HepG2 (cell line): ENCODE data around the gene FIS1. TPM values are rescaled to one million over a fixed set of nuclear protein-coding genes. Genes with fewer than 3 reads are reported as not detected.

Source experiments
- ARID2 ChIP-seq: sonication (generic); formaldehyde crosslinking; IDR thresholded peaks from 2 replicates; pipeline ENCODE4 v1.8.1; 2022; ENCODE audit warnings: mild to moderate bottlenecking, missing genetic modification reagents, borderline replicate concordance
- CBX1 ChIP-seq: IDR thresholded peaks from one replicate; pipeline ENCODE4 v1.6.1; 2016; ENCODE audit warnings: antibody characterized with exemption, low read depth
- CHD2 ChIP-seq: IDR thresholded peaks from 2 replicates; pipeline ENCODE4 v1.6.1; 2011; ENCODE audit warnings: low read depth, low read length, improper control_type of control experiment
- FOXC1 ChIP-seq: sonication (generic); formaldehyde crosslinking; IDR thresholded peaks from 2 replicates; pipeline ENCODE4 v1.8.0; 2022; ENCODE audit warnings: mild to moderate bottlenecking, missing genetic modification reagents, borderline replicate concordance
- KLF15 ChIP-seq: sonication (generic); formaldehyde crosslinking; IDR thresholded peaks from 2 replicates; pipeline ENCODE4 v1.8.1; 2023; ENCODE audit warnings: borderline replicate concordance, mild to moderate bottlenecking, inconsistent platforms, missing genetic modification reagents, mixed read lengths
- STAG1 ChIP-seq: sonication (generic); formaldehyde crosslinking; IDR thresholded peaks from 2 replicates; pipeline ENCODE4 v1.4.0; 2020; ENCODE audit warnings: missing genetic modification reagents
- ZBTB42 ChIP-seq: sonication (generic); formaldehyde crosslinking; IDR thresholded peaks from 2 replicates; pipeline ENCODE4 v1.5.0; 2020; ENCODE audit warnings: mild to moderate bottlenecking, missing genetic modification reagents
- ZFP37 ChIP-seq: sonication (generic); formaldehyde crosslinking; IDR thresholded peaks from 2 replicates; pipeline ENCODE4 v1.4.0; 2020; ENCODE audit warnings: missing genetic modification reagents, borderline replicate concordance
- ZNF24 ChIP-seq: fragments of 450-650 bp; IDR thresholded peaks from 2 replicates; pipeline ENCODE4 v1.6.1; 2017; ENCODE audit warnings: antibody characterized with exemption, mild to moderate bottlenecking
- ZNF501 ChIP-seq: sonication (generic); formaldehyde crosslinking; IDR thresholded peaks from 2 replicates; pipeline ENCODE4 v1.5.1; 2020; ENCODE audit warnings: mild to moderate bottlenecking, moderate library complexity, missing genetic modification reagents
- ZNF616 ChIP-seq: sonication (generic); formaldehyde crosslinking; IDR thresholded peaks from 2 replicates; pipeline ENCODE4 v1.5.0; 2020; ENCODE audit warnings: low read depth, mild to moderate bottlenecking, missing genetic modification reagents
- polyA plus RNA-seq, 8 experiments: library from polyadenylated mRNA; depleted of rRNA in 3 of 8; stranded (reverse) in 7 of 8; unstranded in 1 of 8; fragments of >200 nt; fragmentation: Illumina TruSeq in 4 of 8; extraction: Trizol in 4 of 8; gene quantifications; 2 replicates each; pipeline versions ENCODE4 v1.2.1 to v1.2.3, GENCODE V29; 2011 to 2016; ENCODE audit warnings: low read depth in 4 of 8, missing spikeins in 1 of 8, mixed read lengths in 1 of 8; ENCODE audit not compliant: insufficient read depth in 1 of 8
- total RNA-seq, 5 experiments: library from RNA; depleted of rRNA; stranded (reverse); fragments of >200 nt; fragmentation: Illumina TruSeq; extraction: Trizol; gene quantifications; 2 replicates each; pipeline ENCODE4 v1.2.3, GENCODE V29; 2016; ENCODE audit warnings: low read depth in 1 of 5
- TF ChIP-seq, protein P1 (sequence below): sonication (generic); formaldehyde crosslinking; IDR thresholded peaks from 2 replicates; pipeline ENCODE4 v1.4.0; 2020; ENCODE audit warnings: missing genetic modification reagents, borderline replicate concordance
- TF ChIP-seq, protein P2 (sequence below): sonication (generic); formaldehyde crosslinking; IDR thresholded peaks from 2 replicates; pipeline ENCODE4 v1.8.0; 2022; ENCODE audit warnings: mild to moderate bottlenecking, missing genetic modification reagents; ENCODE audit not compliant: insufficient replicate concordance
- TF ChIP-seq, protein P3 (sequence below): IDR thresholded peaks from 2 replicates; pipeline ENCODE4 v1.6.1; 2018; ENCODE audit warnings: missing genetic modification reagents, mild to moderate bottlenecking, missing compliant biosample characterization
- TF ChIP-seq, protein P4 (sequence below): sonication (generic); formaldehyde crosslinking; conservative IDR thresholded peaks from 2 replicates; pipeline ENCODE4 v1.8.0; 2022; ENCODE audit warnings: mild to moderate bottlenecking, moderate library complexity, missing genetic modification reagents

Gene FIS1
- total and polyA plus RNA-seq, 2 of the 13 experiments (the other 11 are each of a cell fraction or from before 2014, with no cell fraction given): 97.5 to 101 TPM

DNA sequence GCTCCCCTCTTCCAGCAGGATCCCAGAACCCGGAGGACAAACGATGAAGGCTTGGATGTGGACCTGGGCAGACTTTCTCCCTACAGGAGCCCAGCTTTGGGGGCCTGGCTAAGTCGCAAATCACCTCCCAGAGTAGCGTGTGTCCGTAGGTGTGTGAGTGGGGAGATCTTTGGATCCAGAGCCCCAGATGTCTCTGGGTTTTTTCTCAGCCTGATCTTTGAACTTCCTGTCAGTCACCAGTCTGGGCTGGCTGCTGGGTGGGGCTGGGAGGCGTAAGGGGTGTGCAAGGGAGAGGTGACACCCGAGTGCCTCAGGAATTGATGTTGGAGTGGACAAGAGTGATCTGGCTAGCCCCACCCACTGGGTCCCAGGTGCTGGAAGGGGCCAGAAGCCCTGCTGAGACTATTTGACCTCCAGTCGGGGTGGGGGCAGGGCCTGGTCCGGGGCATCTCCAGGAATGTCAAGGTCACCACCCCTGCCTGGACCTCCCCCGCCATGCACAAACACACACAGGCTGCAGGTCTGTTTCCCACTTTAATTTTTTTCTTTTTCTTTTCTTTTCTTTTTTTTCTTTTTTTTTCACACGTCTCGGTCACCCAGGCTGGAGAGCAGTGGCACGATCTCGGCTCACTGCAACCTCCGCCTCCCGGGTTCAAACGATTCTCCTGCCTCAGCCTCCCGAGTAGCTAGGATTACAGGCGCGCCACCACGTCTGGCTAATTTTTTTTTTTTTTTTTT lies 43.9 kb downstream of the FIS1 start, which contains the start of gene MOGAT3 (continued):
- TF ChIP-seq, protein P1, sequence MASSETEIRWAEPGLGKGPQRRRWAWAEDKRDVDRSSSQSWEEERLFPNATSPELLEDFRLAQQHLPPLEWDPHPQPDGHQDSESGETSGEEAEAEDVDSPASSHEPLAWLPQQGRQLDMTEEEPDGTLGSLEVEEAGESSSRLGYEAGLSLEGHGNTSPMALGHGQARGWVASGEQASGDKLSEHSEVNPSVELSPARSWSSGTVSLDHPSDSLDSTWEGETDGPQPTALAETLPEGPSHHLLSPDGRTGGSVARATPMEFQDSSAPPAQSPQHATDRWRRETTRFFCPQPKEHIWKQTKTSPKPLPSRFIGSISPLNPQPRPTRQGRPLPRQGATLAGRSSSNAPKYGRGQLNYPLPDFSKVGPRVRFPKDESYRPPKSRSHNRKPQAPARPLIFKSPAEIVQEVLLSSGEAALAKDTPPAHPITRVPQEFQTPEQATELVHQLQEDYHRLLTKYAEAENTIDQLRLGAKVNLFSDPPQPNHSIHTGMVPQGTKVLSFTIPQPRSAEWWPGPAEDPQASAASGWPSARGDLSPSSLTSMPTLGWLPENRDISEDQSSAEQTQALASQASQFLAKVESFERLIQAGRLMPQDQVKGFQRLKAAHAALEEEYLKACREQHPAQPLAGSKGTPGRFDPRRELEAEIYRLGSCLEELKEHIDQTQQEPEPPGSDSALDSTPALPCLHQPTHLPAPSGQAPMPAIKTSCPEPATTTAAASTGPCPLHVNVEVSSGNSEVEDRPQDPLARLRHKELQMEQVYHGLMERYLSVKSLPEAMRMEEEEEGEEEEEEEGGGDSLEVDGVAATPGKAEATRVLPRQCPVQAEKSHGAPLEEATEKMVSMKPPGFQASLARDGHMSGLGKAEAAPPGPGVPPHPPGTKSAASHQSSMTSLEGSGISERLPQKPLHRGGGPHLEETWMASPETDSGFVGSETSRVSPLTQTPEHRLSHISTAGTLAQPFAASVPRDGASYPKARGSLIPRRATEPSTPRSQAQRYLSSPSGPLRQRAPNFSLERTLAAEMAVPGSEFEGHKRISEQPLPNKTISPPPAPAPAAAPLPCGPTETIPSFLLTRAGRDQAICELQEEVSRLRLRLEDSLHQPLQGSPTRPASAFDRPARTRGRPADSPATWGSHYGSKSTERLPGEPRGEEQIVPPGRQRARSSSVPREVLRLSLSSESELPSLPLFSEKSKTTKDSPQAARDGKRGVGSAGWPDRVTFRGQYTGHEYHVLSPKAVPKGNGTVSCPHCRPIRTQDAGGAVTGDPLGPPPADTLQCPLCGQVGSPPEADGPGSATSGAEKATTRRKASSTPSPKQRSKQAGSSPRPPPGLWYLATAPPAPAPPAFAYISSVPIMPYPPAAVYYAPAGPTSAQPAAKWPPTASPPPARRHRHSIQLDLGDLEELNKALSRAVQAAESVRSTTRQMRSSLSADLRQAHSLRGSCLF (CRISPR knock-in tag): no peak
- TF ChIP-seq FOXC1 (CRISPR knock-in tag) (peak; percentile 60; the same call in 1 of the 2 replicates), ZFP37 (CRISPR knock-in tag) (peak; percentile 74; the same call in 1 of the 2 replicates), ZNF24 (no peak), ZNF616 (CRISPR knock-in tag) (no peak; the same call in 1 of the 2 replicates), CHD2 (peak; percentile 53), KLF15 (CRISPR knock-in tag) (no peak; the same call in 1 of the 2 replicates), CBX1 (peak; percentile 43), STAG1 (peak; percentile 18; the same call in 1 of the 2 replicates), ZBTB42 (CRISPR knock-in tag) (0 out of 2 replicates have a peak, but pooled peaks have one; percentile 46), ZNF501 (CRISPR knock-in tag) (peak; percentile 56; the same call in 1 of the 2 replicates), ARID2 (no peak)
- TF ChIP-seq, protein P2, sequence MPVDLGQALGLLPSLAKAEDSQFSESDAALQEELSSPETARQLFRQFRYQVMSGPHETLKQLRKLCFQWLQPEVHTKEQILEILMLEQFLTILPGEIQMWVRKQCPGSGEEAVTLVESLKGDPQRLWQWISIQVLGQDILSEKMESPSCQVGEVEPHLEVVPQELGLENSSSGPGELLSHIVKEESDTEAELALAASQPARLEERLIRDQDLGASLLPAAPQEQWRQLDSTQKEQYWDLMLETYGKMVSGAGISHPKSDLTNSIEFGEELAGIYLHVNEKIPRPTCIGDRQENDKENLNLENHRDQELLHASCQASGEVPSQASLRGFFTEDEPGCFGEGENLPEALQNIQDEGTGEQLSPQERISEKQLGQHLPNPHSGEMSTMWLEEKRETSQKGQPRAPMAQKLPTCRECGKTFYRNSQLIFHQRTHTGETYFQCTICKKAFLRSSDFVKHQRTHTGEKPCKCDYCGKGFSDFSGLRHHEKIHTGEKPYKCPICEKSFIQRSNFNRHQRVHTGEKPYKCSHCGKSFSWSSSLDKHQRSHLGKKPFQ (CRISPR knock-in tag): peak; percentile 68
- TF ChIP-seq, protein P3, sequence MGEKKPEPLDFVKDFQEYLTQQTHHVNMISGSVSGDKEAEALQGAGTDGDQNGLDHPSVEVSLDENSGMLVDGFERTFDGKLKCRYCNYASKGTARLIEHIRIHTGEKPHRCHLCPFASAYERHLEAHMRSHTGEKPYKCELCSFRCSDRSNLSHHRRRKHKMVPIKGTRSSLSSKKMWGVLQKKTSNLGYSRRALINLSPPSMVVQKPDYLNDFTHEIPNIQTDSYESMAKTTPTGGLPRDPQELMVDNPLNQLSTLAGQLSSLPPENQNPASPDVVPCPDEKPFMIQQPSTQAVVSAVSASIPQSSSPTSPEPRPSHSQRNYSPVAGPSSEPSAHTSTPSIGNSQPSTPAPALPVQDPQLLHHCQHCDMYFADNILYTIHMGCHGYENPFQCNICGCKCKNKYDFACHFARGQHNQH (CRISPR knock-in tag): peak; percentile 87; the same call in 1 of the 2 replicates
- TF ChIP-seq, protein P4, sequence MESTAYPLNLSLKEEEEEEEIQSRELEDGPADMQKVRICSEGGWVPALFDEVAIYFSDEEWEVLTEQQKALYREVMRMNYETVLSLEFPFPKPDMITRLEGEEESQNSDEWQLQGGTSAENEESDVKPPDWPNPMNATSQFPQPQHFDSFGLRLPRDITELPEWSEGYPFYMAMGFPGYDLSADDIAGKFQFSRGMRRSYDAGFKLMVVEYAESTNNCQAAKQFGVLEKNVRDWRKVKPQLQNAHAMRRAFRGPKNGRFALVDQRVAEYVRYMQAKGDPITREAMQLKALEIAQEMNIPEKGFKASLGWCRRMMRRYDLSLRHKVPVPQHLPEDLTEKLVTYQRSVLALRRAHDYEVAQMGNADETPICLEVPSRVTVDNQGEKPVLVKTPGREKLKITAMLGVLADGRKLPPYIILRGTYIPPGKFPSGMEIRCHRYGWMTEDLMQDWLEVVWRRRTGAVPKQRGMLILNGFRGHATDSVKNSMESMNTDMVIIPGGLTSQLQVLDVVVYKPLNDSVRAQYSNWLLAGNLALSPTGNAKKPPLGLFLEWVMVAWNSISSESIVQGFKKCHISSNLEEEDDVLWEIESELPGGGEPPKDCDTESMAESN (CRISPR knock-in tag): peak; percentile 78; the same call in 1 of the 2 replicates
